ENCODE data around the gene KCNG2. TPM values are rescaled to one million over a fixed set of nuclear protein-coding genes. Genes with fewer than 3 reads are reported as not detected.

The KCNG2 gene
- total and polyA plus RNA-seq, 2 experiments from 2014 or later: not detected

DNA sequence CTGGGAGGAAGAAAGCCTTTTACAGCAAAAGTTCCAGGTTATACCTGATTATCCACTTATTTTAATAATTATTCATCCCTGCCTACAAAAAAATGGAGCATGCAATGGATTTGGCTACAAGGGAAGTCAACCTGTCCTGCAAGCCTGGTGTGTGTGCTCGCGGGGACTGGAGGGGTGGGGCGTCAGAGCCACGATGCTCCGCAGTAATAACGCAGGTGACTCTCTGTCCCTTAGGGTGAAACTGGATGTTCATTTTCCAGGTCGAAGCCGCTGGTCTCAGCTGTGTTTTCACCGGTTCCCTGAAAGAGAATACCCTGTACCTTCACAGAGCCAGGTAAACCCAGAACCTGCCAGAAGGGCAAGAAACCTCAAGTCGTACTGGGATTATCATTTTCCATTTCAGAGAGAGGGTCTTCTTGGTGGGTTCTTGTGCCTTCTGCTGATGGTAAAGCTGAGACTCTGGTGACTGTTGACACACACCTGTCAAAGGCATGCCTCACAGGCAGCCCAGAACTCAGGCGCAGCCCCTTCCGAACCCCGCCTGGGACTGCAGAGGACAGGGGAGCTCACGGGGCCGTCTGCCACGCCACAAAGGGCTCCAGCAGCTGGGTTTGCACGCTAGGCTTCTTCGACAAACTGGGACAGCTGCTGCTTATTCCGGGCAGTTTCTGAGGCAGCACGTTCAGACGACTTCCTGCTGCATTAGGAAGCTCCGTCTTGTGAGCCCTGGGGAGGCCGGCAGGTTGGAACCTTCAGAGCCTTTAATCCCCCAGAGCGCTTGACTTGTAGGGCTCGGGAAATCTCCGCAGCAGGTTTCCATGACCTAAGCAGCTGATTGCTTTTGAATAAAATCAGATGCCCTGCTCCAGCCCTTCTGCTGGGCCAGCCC lies 58.6 kb downstream of the KCNG2 start:
- 51% methylated on average over 26 of the region's 26 CpGs for whole genome bisulfite sequencing (ENCODE audit: low lambda C conversion rate, missing lambda C conversion rate)
- H3K27me3 ChIP-seq: no peaks in the 10 kb centered on the region
- H3K4me1 ChIP-seq (ENCODE audit: insufficient read depth): peaks cover 6% of the 10 kb centered on the region
- H3K27ac ChIP-seq: peak overlapping the region; percentile 34
- H3K9me2 ChIP-seq (replicated peaks; ENCODE audit: insufficient read depth): no peaks in the 10 kb centered on the region
- TF ChIP-seq, protein P1, sequence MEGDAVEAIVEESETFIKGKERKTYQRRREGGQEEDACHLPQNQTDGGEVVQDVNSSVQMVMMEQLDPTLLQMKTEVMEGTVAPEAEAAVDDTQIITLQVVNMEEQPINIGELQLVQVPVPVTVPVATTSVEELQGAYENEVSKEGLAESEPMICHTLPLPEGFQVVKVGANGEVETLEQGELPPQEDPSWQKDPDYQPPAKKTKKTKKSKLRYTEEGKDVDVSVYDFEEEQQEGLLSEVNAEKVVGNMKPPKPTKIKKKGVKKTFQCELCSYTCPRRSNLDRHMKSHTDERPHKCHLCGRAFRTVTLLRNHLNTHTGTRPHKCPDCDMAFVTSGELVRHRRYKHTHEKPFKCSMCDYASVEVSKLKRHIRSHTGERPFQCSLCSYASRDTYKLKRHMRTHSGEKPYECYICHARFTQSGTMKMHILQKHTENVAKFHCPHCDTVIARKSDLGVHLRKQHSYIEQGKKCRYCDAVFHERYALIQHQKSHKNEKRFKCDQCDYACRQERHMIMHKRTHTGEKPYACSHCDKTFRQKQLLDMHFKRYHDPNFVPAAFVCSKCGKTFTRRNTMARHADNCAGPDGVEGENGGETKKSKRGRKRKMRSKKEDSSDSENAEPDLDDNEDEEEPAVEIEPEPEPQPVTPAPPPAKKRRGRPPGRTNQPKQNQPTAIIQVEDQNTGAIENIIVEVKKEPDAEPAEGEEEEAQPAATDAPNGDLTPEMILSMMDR (IDR thresholded peaks at IDR 0.05; ENCODE audit: poor library complexity): no peak
- TF ChIP-seq EZH2 (IDR thresholded peaks at IDR 0.05; ENCODE audit: borderline replicate concordance) (no peak), EZH2phosphoT487 (IDR thresholded peaks at IDR 0.05; ENCODE audit: low read depth, severe bottlenecking, unreplicated experiment) (no peak)
- no peaks in the 10 kb centered on the region for H3K36me3 ChIP-seq (replicated peaks; ENCODE audit: insufficient read depth, low read depth)
- peak overlapping the region; percentile 28 for H3K4me2 ChIP-seq
- DNase-seq (ENCODE audit: low spot score): peak; percentile 73
- H2AFZ ChIP-seq: no peak overlapping the region
- no peaks in the 10 kb centered on the region for H3K9me3 ChIP-seq (ENCODE audit: low read depth)
- no peak overlapping the region for H3K4me3 ChIP-seq
- no peaks in the 10 kb centered on the region for H3K79me2 ChIP-seq
- H4K20me1 ChIP-seq (ENCODE audit: insufficient read depth, poor library complexity, severe bottlenecking): no peaks in the 10 kb centered on the region

DNA sequence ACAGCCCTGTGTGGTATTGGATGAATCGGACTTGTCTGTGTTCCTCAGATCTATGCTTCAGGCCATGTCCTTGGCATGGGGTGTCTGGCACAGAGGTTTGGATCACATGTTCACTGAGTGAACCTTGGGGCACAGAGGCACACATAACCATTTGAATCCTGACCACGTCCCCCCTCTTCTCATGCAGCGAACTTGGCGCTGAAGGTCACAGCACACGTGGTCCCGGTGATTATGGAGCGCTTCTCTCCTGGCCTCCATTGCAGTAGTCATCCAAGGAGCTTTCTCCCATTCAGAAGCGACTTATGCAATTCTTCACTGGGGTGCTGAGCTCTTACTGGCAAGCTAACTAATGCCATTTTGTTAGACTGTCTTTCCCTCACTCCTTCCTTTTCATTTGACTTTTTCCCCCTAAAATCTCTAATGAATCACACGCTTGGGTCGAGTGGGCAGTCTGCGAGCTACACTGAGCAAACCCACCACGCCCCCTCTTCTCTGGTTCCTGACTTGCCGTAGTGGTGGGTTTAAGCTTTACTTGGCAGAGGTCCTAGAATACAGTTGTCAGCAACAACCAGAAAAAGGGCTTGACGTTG lies 59.4 kb downstream of the KCNG2 start:
- H3K27ac ChIP-seq: no peak overlapping the region
- H3K79me2 ChIP-seq: no peaks in the 10 kb centered on the region
- H4K20me1 ChIP-seq (ENCODE audit: insufficient read depth, poor library complexity, severe bottlenecking): no peaks in the 10 kb centered on the region
- H3K4me1 ChIP-seq (ENCODE audit: insufficient read depth): peaks cover 6% of the 10 kb centered on the region
- H2AFZ ChIP-seq: no peak overlapping the region
- no peak overlapping the region for H3K4me2 ChIP-seq
- H3K36me3 ChIP-seq (replicated peaks; ENCODE audit: insufficient read depth, low read depth): no peaks in the 10 kb centered on the region
- H3K4me3 ChIP-seq: no peak overlapping the region
- H3K9me3 ChIP-seq (ENCODE audit: low read depth): no peaks in the 10 kb centered on the region
- no peaks in the 10 kb centered on the region for H3K27me3 ChIP-seq
- H3K9me2 ChIP-seq (replicated peaks; ENCODE audit: insufficient read depth): no peaks in the 10 kb centered on the region
- no peak for TF ChIP-seq EZH2phosphoT487 (IDR thresholded peaks at IDR 0.05; ENCODE audit: low read depth, severe bottlenecking, unreplicated experiment)
- TF ChIP-seq, protein P1 (IDR thresholded peaks at IDR 0.05; ENCODE audit: poor library complexity): no peak
- TF ChIP-seq EZH2 (IDR thresholded peaks at IDR 0.05; ENCODE audit: borderline replicate concordance): no peak
- DNase-seq (ENCODE audit: low spot score): no peak
- WGBS (ENCODE audit: low lambda C conversion rate, missing lambda C conversion rate): 61% methylated on average over 14 of the region's 14 CpGs

- no peaks in the 10 kb centered on the region for H3K27me3 ChIP-seq
- no peak overlapping the region for H2AFZ ChIP-seq
- peaks cover 6% of the 10 kb centered on the region for H3K4me1 ChIP-seq (ENCODE audit: insufficient read depth)
- H3K4me2 ChIP-seq: no peak overlapping the region
- H3K36me3 ChIP-seq (replicated peaks; ENCODE audit: insufficient read depth, low read depth): no peaks in the 10 kb centered on the region
- no peaks in the 10 kb centered on the region for H3K9me2 ChIP-seq (replicated peaks; ENCODE audit: insufficient read depth)
- WGBS (ENCODE audit: low lambda C conversion rate, missing lambda C conversion rate): 87% methylated on average over 7 of the region's 7 CpGs
- no peak overlapping the region for H3K4me3 ChIP-seq
- no peaks in the 10 kb centered on the region for H3K79me2 ChIP-seq
- TF ChIP-seq EZH2 (IDR thresholded peaks at IDR 0.05; ENCODE audit: borderline replicate concordance) (no peak), EZH2phosphoT487 (IDR thresholded peaks at IDR 0.05; ENCODE audit: low read depth, severe bottlenecking, unreplicated experiment) (no peak)
- TF ChIP-seq, protein P1 (IDR thresholded peaks at IDR 0.05; ENCODE audit: poor library complexity): no peak
- DNase-seq (ENCODE audit: low spot score): no peak
- no peaks in the 10 kb centered on the region for H3K9me3 ChIP-seq (ENCODE audit: low read depth)
- no peak overlapping the region for H3K27ac ChIP-seq
- no peaks in the 10 kb centered on the region for H4K20me1 ChIP-seq (ENCODE audit: insufficient read depth, poor library complexity, severe bottlenecking)
Observed at GRCh38 chr18:79859314-79859713, 61.6 kb downstream of the KCNG2 start.
